GDM1 (cell line): Measurements from ENCODE around the gene NPRL2.
A peak's percentile ranks its signal among the peaks of the same experiment; 100 is the strongest.

ENCODE experiments used
- DNase-seq: peaks from one replicate; lab custom pipeline; 2025; lab: John Stamatoyannopoulos, UW

Gene NPRL2

DNA sequence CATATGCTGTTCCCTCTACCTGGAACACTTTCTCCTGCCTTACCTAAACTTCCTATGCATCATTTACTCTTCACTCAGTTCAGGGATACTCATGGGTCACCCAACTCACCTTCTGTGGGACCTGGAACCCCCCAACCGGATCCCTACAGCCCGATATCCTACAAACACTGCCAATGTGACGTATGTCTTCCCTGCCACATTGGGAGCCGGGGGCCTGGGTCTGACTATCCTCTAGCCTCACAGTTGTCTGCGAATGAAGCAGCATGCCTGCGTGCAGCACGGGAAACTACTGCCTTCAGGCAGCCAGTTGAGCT lies 405 bp downstream of the NPRL2 start:
- no peak for DNase-seq

DNA sequence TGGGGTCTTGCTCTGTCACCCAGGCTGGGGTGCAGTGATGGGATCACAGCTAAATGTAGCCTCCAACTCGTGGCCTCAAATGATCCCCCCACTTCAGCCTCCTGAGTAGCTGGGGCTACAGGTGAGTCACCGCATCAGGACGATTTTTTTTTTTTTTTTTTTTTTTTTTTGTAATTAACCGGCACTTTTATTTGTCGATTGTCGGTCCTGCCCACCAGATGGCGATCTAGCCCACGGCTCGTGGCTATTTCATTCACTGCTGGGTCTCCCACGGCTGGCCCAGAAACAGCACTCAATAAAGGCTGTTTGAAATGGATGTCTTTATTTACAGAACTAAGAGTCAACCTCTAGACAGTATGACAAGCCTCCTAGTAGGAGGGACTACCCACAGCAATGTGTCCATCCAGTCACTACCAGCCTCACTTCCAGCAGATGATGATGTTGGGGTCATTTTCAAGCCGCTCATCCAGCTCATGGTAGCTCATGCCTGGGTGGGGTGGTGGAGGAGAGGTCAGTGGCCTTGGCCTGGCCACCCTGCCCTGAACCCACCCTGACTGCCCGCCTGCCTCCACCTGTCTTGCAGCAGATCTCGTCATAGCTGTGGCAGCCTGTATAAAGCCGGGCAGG lies 3.3 kb downstream of the NPRL2 start:
- peak; percentile 50 for DNase-seq

DNA sequence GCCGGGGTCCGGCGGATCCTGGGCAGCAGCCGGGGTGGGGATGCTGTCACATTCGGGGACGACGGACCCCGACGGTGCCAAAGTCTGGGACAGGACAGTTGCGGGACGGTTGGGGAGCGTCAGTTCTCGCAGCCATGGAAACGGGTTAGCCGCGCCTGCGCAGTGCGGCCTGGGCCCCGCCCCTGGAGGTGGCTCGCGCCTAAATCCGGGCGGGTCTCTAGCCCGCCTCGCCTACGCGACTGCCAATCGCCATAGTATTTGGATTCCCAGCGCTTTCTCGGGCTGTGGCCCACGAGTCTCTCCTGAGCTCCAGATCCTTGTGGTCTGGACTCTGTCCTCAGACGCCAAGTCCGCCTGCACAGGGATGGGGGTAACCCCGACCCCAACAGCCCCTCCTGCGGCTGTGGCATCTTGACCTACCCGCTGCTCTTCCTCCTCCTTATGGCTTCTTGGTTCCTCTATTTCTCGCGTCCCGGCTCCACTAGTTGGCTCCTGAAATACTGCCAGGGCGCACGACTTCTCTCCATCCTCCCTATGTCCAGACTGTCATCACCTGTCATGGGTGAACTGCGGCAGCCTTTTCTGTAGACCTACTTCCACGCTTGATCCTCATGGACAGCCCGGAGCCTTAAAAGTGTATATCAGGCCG lies 4.9 kb downstream of the NPRL2 start, which contains the start of gene ZMYND10:
Gene ZMYND10 (minus strand): TSS at position 147 of the 649 bp plus-strand sequence. CDS start 153 bp downstream, outside the sequence.
- DNase-seq, result no peak

DNA sequence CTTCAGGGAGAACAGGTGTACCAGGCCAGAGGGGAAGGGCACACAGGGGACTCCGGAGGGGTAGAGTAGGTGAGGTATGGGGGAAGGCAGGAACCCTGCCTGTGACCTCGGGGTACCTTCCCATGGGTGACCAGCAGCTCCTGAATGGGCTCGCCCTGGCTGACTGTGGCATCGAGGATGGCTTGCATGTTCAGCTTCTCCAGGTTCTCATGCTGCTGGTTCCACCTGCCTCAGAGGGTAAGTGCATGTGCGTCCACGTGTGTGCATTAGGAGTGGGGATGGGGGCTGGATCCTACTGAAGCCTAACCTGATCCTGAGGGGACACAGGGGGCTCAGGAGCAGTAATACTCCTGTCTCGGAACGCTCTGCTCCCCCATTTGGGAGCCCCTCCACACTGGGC lies 5.6 kb downstream of the NPRL2 start:
- no peak for DNase-seq

DNA sequence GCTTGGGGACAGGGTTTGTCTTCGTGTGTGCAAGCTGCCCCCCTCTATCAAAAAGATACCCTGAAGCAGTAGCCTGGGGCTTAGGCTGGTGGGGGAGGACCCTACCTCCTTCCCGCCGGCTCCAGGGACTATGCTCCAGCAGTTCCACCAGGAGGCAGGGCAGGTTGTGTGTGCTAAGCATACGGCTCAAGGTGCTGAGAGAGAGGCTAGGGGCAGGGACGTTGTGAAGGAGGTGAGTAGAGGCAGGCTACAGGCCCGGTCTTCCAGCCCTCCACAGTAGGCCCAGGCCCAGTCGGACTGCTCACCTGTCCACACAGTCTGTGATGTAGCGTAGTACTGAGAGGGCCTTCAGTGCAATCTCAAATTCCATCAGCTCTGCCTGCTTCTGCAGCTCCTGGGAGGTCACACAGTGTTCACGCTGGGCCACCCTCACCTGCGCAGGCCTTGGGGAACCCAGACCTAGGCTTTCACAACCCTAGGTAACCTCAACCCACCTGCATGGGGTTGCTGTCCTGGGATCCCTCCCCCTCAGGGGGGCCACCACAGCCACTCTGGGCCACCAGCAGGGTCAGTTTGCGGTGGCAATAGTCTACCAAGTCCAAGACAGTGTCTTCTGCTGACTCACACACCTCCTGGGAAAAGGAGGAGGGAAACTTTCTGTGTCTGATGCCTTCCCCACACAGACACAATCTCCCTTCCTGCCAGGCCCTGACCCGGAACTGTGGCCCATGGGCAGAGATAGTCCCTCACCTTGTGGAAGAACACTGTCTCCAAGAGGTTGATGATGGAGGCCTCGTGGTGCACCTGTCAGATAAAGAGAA lies 7.6 kb downstream of the NPRL2 start:
- no peak for DNase-seq

DNA sequence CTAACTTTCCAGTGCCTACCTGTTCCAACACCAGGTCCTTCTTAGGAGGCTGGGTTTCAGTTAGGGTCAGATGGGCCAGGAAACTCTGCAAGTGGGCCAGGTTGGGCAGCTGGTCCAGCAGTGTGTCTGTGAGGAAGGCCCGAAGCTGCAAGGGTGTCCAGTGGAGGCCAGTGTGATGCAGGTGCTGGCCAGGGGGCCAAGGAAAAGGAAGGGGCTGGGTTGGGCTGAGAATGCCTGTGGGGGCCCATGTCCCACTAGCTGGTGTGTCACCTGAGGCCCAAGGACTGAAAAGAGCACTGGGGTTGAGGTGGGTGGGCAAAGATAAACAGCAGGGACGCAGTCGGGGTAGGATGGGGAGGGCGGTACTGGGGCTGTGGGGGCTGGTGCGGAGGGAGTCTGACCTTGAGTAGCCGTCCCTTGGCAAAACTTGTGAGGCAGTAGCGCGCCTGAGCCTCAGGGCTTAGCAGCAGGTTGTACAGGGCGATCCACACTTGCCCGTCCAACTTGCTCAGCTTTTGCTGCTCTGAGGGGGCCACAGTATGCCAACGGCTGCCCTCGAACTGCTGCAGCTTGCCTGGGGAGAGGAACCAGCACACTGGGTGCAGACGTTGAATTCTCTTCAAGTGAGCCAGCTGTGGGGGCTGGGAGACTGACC lies 8.5 kb downstream of the NPRL2 start:
- no peak for DNase-seq

DNA sequence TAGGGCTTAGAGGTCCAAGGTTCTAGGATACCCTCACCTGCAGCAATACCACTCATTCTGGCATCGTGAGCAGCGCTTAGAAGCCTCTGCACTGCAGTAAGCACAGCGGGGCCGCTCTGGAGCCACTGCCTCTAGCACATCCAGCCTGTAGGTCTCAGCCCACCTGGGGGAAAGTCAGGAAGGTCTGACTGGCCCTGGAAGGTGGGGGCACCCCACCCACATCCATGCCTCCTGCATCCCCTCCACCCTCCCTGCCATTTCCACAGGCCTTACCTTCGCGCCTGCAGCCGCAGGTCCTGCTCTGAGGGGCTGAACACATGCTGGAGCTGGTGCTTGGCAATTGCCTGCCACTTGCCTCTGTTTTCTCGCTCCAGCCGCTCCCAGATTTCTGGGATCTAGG lies 9.0 kb downstream of the NPRL2 start:
- no peak for DNase-seq

DNA sequence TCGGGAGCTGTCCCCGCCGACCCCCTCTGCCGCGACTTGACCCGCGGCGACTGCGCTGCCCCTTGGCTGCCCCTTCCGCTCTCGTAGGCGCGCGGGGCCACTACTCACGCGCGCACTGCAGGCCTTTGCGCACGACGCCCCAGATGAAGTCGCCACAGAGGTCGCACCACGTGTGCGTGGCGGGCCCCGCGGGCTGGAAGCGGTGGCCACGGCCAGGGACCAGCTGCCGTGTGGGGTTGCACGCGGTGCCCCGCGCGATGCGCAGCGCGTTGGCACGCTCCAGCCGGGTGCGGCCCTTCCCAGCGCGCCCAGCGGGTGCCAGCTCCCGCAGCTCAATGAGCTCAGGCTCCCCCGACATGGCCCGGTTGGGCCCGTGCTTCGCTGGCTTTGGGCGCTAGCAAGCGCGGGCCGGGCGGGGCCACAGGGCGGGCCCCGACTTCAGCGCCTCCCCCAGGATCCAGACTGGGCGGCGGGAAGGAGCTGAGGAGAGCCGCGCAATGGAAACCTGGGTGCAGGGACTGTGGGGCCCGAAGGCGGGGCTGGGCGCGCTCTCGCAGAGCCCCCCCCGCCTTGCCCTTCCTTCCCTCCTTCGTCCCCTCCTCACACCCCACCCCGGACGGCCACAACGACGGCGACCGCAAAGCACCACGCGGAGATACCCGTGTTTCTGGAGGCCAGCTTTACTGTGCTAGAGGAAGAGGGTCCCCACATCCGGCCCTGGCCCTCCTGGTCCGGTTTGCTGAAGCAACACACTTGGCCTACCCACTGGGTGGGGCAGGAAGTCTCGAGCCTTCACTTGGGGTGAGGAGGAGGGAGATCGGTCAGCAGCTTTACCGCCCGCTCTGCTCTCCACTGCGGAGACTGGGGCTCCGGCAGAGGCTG lies 9.9 kb downstream of the NPRL2 start, which contains the start of gene RASSF1:
Gene RASSF1 (minus strand): TSS at position 389 of the 882 bp plus-strand sequence. CDS start 31 bp downstream, at position 358.
- DNase-seq, result peak; percentile 50

DNA sequence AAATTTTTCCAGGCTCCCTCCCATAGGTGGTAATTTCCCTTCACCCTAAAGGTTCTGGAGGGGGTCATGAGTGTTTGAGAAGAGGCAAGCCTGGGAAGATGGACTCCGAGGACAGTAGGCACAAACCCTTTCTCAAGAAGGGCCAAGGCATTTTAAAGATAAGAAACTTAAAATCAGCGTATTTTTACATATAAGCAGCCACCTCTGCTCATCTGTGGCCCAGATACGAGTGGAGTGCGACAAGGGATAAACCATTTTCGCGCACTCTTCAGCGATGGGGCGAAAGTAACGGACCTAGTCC lies 10.5 kb downstream of the NPRL2 start:
- DNase-seq, result no peak

DNA sequence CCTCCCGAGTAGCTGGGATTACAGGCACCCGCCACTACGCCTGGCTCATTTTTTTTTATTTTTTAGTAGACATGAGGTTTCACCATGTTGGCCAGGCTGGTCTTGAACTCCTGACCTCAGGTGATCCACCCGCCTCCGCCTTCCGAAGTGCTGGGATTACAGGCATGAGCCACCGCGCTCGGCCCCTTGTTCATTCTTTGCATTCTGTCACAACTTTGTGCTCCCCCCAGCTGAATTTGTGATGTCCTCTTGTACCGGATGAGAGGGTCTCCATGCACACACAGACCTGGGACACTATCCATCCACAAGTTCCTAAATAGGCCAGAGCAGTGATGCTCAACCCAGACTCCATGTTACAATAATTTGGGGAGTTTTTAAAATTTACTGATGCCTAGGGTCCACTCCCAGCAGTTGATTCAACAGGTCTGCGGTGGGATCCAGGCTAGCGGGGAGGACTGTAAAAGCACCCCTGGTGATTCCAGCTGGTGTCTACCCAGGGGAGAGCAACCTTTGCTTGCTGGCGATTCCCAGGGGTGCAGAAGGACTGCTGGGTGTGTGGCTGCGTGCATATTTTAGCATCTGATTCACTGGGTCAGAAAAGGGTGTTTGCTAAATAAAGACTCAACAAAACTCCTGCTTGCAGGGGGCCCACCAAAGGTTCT lies 11.0 kb downstream of the NPRL2 start:
- no peak for DNase-seq

DNA sequence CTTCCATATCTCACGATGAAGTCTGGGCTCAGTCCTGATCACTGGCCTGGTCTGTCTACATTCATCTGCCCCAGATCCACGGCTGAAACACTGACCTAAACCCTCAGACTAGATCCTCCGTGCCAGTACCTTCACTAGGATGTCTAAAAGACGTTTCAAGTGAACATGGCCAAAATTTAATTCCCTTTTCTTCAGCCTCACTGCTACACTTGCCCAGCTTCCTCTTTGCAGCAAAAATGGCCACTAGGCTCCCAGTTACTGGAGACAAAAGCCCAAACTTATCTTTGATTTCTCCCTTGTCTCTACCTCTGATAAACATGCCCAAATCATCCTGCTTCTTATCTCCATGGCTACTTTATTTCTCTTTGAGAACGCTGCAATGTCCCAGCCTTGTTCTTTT lies 11.6 kb downstream of the NPRL2 start:
- peak; percentile 13 for DNase-seq

DNA sequence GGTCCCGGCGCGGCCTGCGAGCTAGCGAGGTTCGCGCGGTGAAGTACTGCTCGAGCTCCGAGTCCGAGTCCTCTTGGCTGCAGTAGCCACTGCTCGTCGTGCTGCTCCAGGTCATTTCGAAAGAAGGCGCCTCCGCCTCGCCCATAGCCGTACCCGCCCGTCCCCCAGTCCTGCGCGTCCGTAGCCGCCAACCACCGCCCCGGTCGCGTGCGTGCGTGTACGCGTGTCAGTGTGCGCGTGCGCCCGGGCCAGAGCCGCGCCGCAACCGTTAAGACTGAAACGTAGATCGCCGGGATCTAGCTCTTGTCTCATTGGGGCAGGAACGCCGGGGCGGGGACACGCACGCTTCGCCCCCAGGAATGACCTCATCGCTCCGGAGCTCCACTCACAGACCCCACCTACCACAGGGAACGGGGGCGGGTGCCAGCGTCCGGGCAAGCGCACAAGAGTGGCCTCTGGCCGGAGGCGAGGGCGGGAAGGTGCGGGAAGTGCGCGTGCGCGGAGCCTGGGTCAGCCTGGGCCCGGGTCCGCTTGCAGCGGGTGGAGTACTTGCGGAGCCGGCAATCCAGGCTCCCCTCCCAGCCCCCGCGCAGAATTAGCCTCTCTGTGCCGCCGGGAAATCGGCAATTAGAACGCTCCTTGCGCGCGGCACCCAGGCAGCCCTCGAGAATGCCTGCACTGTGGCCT lies 13.3 kb downstream of the NPRL2 start:
- peak; percentile 99 for DNase-seq

DNA sequence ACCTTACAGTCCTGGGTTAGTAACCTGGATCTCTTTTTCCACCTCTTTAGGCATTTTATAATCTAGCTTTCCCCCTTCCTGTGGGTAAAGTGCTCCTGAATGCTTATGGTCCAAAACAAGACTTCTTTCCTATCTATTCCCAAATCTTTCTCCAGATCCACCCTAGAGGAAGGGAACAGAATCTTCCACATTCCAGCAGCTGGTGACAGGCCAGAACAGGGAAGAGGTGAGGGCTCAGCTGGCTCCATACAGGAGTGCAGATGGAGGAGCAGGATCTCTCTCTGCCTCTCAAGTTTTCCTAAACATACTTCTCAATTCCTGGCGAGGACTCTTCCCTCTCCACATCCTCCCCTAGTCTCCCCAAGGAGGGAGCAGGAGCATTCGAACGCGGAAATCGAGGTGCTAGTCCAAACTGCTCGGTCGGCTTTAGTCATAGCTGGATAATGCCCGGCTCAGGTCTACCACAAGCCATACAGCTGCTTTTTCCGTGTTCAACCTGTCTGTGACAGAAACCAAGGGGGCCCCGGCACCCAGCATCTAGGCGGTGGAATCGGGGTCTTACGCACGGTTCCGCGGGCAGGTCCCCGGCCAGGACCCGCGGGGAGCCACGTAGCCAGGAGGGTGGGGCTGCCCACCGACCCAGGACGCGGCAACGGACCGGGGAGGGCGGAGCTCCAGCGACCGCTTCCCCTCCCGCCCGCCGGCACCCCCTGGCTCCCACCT lies 14.0 kb downstream of the NPRL2 start:
- DNase-seq, result no peak

DNA sequence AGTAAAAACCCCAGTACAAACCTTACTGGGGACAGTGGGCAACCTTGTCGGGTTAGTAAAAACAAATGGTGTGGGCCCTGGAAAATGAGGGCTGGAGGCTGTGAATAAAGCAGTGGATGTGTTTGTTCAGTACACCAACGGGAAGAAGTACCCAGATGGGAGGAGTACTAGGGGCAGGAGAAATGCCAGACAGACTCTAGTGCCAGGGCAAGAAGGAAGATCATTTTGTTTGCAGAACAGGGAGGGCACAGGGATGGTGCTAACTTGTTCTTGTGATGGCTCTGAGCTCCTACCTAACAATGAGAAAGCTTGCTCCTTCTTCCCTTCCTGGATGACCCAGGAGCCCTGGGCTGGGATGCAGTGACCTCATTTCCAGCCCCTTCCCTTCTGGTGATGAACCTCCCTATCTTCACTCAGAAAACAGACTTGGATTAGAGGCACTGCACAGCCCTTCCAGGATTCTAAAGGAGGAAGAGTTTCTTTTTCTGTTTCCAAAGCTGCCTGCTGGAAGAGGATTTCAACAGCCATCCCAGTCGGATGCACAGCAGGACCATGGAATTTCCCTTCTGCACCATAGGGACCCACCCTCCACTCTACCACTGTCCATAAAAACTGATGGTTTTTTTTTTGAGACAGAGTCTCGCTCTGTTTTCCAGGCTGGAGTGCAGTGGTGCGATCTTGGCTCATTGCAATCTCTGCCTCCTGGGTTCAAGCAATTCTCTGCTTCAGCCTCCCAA lies 16.1 kb downstream of the NPRL2 start:
- DNase-seq, result no peak

DNA sequence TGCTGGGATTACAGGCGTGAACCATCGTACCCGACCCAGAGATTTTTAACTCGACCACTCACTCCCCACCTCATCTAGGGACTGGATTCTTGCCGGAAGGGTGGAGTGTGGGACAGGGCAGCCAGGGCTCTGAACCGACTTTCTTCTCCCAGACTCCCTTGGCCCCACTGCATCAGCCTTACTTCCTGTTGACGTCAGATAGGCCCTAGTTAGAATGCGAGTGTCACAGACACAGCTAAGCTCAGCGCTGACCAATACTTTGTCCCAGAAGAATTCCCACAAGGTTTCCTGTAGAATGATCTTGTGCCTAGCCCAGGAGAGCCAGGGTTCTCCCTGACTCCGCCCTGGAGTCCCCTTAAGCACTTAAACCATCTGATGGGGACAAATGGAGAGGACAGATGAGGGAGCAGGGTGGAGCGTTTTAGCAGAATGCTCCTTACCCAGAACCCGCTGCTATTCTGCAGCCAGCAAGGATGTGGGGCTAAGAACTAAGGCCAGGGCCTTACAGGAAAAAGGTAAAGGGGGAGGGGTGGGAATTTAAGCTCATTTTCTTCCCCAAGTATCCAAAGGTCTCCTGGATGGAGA lies 16.7 kb downstream of the NPRL2 start:
- DNase-seq, result no peak

DNA sequence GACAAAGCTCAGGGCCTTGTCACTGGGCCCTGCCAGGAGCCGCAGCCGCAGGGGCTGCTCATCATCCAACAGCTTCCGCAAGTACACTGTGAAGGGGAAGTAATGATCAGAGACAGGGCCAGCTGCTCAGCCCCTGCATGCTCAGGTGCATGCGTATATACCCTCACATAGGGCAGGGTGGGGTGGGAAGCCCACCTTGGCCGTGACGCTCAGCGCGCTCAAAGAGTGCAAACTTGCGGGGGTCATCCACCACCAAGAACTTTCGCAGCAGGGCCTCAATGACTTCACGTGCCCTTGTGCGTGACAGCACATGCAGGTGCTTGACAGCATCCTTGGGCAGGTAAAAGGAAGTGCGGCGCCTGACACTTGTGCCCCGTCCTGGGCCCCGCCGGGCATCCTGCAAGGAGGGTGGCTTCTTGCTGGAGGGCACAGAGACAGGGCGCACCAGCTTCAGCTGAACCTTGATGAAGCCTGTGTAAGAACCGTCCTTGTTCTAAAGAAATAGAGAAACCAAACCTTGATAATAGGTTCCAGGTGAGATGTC lies 19.1 kb downstream of the NPRL2 start:
- no peak for DNase-seq

DNA sequence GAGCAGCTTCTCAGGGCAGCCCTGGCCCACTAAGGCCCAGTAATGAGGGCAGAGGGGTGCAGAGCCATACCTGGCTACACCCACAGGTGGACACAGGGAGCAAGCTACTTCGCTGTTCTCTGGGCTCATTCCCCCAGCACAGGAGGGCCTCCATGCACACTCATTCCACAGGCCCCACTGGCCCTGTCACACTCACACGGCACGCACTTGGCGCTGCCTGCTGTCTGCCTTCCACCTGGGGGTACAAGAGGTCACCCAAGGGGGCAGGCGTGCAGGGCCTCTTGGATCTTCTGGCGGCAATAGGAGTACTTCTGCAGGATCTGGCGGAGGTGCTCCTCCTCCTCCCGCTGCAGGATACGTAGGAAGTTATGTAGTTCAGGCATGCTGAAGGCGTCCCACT lies 20.2 kb downstream of the NPRL2 start:
- no peak for DNase-seq

DNA sequence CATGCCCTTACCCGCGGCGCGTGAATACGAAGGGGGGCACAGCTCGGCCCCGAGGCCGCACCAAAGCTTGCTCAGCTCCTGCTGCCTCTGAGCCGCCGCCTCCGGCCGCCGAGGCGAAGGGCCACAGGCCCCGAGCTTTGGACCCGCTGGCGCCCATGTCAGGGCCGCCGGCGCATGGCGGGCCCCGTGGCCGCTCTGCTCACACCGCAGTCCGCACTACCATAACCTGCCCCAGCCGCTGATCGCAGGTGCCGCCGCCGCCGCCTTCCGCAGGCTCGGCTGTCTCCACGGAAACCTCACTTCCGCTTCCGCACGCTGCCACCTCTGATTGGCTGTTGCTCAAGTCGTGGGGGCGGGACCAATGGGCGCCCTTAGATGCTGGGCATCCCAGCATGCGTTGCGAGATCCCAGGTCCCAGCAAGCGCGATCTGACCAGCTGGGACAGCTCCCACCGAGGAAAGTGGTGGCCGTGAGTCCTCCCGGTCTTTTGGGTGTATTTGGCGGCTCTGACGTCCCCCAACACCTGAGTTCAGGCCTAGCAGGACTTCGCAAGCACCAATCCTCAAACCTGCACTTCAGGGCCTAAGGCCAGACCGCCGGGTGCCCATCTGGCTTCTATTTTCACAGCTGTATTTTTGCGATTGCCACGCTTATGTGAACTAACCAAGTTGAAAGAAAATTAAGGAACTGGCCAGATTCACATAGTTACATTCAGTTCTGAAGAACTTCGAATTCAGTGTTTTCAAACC lies 22.5 kb downstream of the NPRL2 start, which contains the start of gene TUSC2:
Gene TUSC2 (minus strand): TSS at position 281 of the 749 bp plus-strand sequence. CDS start 124 bp downstream, at position 157.
- DNase-seq, result peak; percentile 91
